GM12874 (cell line): ENCODE data around the gene PCCB.

Experiments
- CTCF ChIP-seq: IDR thresholded peaks from 2 replicates; pipeline ENCODE4 v1.5.1; 2011; ENCODE audit warnings: low read depth, mild to moderate bottlenecking, control low read depth, low read length, moderate library complexity; ENCODE audit not compliant: insufficient read depth

The PCCB gene

GRCh38 chr3:136346486-136346885 lies 96.3 kb downstream of the PCCB start:
- no peak for TF ChIP-seq CTCF

GRCh38 chr3:136350132-136350531 lies 100.0 kb downstream of the PCCB start:
- TF ChIP-seq CTCF, result no peak

- no peak for TF ChIP-seq CTCF
Observed at GRCh38 chr3:136350557-136350956, 100.4 kb downstream of the PCCB start.

- no peak for TF ChIP-seq CTCF
Observed at GRCh38 chr3:136351351-136351750, 101.2 kb downstream of the PCCB start.

GRCh38 chr3:136351905-136352304 lies 101.8 kb downstream of the PCCB start:
- TF ChIP-seq CTCF, result no peak

GRCh38 chr3:136353461-136353860 lies 103.3 kb downstream of the PCCB start:
- no peak for TF ChIP-seq CTCF

- no peak for TF ChIP-seq CTCF
Observed at GRCh38 chr3:136366289-136366688, 116.1 kb downstream of the PCCB start.

GRCh38 chr3:136377508-136377907 lies 127.4 kb downstream of the PCCB start:
- no peak for TF ChIP-seq CTCF
